SK-N-MC (cell line): ENCODE measurements around the gene GBP2.

Experiments used
- DNase-seq: peaks from one replicate; pipeline ENCODE4 v3.0.0-alpha.2; 2011; ENCODE audit warnings: low read depth, low spot score
- H3K27ac ChIP-seq: fragments of 200-600 bp; sonication (generic); 2 replicates; pipeline ENCODE4 v1.5.1; 2016; ENCODE audit warnings: mixed run types
- H3K36me3 ChIP-seq: fragments of 200-600 bp; sonication (generic); 2 replicates; pipeline ENCODE4 v1.6.1; 2017; ENCODE audit warnings: antibody characterized with exemption, low read length, mixed read lengths; ENCODE audit not compliant: insufficient read depth
- H3K4me3 ChIP-seq: fragments of 200-600 bp; sonication (generic); 2 replicates; pipeline ENCODE4 v1.5.1; 2016
- H3K9ac ChIP-seq: fragments of 200-600 bp; sonication (generic); 2 replicates; pipeline ENCODE4 v1.8.0; 2017; ENCODE audit warnings: mixed run types, mixed read lengths; ENCODE audit not compliant: insufficient read length
- H3K9me3 ChIP-seq: fragments of 200-600 bp; sonication (generic); 2 replicates; pipeline ENCODE4 v1.6.1; 2017; ENCODE audit warnings: low read depth, mild to moderate bottlenecking, antibody characterized with exemption, low read length, moderate library complexity, mixed read lengths
- EZH2 ChIP-seq: fragments of 200-600 bp; sonication (generic); IDR thresholded peaks from one replicate; pipeline ENCODE4 v1.6.1; 2017; ENCODE audit warnings: antibody characterized with exemption
- FOXP2 ChIP-seq: optimal IDR thresholded peaks from 2 replicates; pipeline ENCODE3; 2011; ENCODE audit warnings: mild to moderate bottlenecking, moderate library complexity; ENCODE audit not compliant: insufficient read depth; ENCODE audit errors: extremely low read length, control extremely low read depth
- POLR2AphosphoS5 ChIP-seq: IDR thresholded peaks from 2 replicates; pipeline ENCODE4 v1.6.1; 2012; ENCODE audit warnings: mild to moderate bottlenecking, low read depth, low read length, borderline replicate concordance

The GBP2 gene

DNA sequence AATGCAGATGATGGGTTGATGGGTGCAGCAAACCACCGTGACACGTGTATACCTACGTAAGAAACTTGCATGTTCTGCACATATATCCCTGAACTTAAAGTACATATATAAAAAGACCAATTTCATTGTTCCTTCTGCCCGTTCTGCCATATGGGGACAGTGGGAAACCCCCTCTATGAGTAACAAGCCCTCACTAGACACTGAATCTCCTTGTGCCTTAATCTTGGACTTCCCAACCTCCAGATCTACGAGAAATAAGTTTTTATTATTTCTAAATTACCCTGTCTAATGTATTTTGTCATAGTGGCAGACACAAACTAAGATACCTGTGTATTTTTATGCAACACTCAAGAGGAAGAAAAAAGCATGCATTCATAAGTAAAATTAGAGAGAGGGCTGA lies 39.9 kb upstream of the GBP2 start:
- DNase-seq, result no peak
- no peak overlapping the region for H3K4me3 ChIP-seq
- no peak overlapping the region for H3K27ac ChIP-seq
- H3K9me3 ChIP-seq, result no peaks in the 10 kb centered on the region
- H3K36me3 ChIP-seq, result no peaks in the 10 kb centered on the region
- TF ChIP-seq FOXP2 (no peak), EZH2 (no peak), POLR2AphosphoS5 (no peak)
- no peak overlapping the region for H3K9ac ChIP-seq

DNA sequence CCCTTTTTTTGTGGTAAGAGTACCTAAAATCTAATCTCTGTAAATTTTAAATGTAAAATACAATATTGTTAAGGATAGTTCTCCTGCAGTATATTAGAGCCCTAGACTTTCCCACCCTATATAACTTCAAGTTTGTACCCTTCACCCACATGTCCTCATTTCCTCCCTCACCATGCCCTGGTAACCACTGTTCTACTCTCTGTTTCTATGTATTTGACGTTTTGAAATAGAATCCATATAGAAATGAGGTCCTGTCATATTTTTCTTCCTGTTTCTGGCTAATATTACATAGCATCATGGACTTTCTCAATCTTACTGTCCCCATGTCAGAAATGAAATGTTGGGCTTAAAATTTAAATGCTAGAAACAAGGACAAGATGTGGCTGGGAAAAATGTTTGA lies 25.1 kb upstream of the GBP2 start:
- Histone ChIP-seq H3K4me3 (no peak overlapping the region), H3K36me3 (no peaks in the 10 kb centered on the region)
- no peak for TF ChIP-seq EZH2
- no peak for TF ChIP-seq POLR2AphosphoS5
- TF ChIP-seq FOXP2, result no peak

DNA sequence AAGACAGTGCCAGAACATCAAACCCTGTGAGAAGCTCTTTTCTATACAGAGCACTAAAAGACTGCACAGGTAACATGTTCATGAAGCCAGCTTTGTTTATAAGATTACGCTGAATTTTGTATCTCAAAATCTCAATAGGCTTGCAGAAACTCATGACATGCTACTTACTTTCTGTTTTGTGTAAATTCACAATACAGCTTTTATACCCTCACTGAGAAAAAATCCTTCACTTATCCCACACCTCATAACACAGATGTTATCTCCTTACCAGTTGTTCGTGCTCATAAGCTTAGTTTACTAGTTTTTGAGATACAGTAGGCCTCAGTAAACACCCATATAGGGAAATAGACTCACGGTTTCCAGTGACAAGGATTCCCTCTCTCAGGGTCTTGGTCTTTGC lies 24.1 kb upstream of the GBP2 start:
- DNase-seq, result no peak
- no peak for TF ChIP-seq EZH2
- TF ChIP-seq POLR2AphosphoS5, result no peak
- no peak for TF ChIP-seq FOXP2
- Histone ChIP-seq H3K27ac (no peak overlapping the region), H3K9ac (no peak overlapping the region), H3K9me3 (no peaks in the 10 kb centered on the region), H3K36me3 (no peaks in the 10 kb centered on the region), H3K4me3 (no peak overlapping the region)

More for the DNA sequence above, 25.1 kb upstream of the GBP2 start:
- DNase-seq, result no peak
- H3K9ac ChIP-seq, result no peak overlapping the region
- no peaks in the 10 kb centered on the region for H3K9me3 ChIP-seq
- H3K27ac ChIP-seq, result no peak overlapping the region

DNA sequence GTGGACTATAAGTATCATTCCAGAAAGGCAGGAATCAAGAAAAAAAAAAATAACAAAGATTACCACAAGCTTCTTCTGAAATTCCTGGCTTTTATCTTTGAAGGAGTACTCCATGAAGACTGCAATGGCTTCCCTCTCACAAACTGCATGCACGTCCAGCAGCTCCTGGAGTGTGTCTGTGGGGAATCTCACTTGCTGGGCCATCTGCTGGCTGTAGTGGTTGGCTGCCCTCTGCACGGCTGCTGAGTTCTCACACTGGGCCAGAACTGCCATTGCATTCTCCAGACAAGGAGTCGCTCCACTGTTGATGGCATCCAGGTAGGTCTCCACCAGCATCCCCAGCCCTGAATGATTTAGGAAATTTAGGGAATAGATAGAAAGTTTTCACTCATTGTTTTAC lies 23.3 kb upstream of the GBP2 start:
- Histone ChIP-seq H3K27ac (no peak overlapping the region), H3K36me3 (no peaks in the 10 kb centered on the region), H3K9ac (no peak overlapping the region), H3K4me3 (no peak overlapping the region), H3K9me3 (no peaks in the 10 kb centered on the region)
- DNase-seq, result no peak
- no peak for TF ChIP-seq EZH2

DNA sequence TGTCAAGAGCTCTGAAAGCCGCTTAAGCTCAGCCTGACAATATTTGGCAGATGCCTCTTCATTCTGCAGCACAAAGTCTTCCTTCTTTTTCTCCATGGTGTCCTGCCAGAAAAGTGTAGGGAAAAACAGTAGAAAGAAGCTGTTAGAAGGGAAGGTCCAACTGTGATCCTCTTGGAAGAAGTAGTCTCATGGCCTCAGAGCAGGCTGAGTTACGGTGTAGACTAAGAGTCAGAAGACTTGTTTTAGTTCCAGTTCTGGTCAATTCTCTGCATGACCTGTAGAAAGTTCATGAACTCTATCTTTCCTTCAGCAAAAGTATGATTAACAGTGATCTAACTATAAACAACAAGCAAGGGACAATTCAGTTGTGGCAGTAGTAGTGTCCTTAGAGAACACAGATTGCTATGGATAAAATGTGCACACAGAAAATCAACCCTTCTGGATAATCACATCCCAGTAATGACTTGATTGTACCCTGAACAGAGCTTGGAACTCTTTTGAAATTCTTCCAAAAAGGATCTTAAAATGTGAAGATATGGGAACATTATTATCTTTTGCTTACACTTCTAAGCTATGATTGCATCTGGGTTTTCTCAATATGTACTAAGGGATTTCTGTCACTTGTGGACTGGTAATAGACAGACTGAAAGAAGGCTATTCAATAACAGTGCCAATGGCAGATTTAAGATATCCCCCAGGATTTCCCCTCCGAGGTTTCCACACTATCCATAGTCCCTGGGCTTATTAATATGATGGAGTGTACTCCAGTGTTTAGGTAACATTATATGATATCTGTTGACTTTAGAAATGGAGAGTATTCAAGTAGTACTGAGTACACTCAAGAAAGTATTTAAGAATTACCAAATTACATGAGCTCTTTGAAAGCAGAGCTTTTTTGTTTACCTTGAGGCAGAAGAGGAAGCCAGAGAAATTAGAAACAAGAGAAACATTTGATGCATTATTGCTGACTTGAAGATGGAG lies 22.1 kb upstream of the GBP2 start:
- no peak overlapping the region for H3K27ac ChIP-seq
- DNase-seq, result no peak
- no peaks in the 10 kb centered on the region for H3K9me3 ChIP-seq
- no peaks in the 10 kb centered on the region for H3K36me3 ChIP-seq
- TF ChIP-seq POLR2AphosphoS5 (no peak), EZH2 (no peak), FOXP2 (no peak)
- H3K9ac ChIP-seq, result no peak overlapping the region
- no peak overlapping the region for H3K4me3 ChIP-seq

DNA sequence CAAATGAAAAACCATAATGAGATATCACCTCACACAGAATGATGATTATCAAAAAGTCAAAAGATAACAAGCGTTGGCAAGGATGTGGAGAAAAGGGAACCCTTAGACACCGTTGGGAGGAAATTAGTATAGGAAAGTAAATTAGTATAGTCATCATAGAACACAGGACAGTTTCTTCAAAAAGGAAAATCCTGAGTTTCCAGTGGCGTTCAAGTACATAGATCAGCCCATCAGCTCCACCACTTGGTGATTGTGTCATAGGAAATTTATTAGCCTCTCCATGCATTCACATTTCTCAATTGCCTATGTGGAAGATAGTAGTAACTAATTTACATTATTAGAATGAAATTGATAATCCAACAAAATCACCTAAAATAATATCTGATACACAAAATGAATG lies 20.8 kb upstream of the GBP2 start:
- no peak for TF ChIP-seq EZH2
- TF ChIP-seq POLR2AphosphoS5, result no peak
- TF ChIP-seq FOXP2, result no peak
- Histone ChIP-seq H3K27ac (no peak overlapping the region), H3K36me3 (no peaks in the 10 kb centered on the region), H3K9ac (no peak overlapping the region), H3K9me3 (no peaks in the 10 kb centered on the region), H3K4me3 (no peak overlapping the region)
- DNase-seq, result no peak

DNA sequence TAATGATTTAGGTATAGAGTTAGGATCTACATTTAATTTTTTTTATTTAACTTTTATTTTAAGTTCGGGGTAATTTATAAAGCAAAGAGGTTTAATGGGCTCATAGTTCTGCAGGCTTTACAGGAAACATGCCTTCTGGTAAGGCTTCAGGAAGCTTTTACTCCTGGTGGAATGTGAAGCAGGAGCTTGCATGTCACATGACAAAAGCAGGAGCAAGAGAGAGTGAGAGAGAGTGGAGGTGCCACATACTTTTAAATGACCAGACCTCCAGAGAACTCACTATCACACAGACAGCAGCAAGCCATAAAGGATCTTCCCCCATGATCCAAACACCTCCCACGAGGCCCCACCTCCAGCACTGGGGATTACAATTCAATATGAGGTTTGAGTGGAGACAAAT lies 17.6 kb upstream of the GBP2 start:
- no peak for DNase-seq
- no peaks in the 10 kb centered on the region for H3K36me3 ChIP-seq
- no peak overlapping the region for H3K9ac ChIP-seq
- TF ChIP-seq FOXP2, result no peak
- no peak for TF ChIP-seq POLR2AphosphoS5
- TF ChIP-seq EZH2, result no peak
- H3K9me3 ChIP-seq, result no peaks in the 10 kb centered on the region
- H3K4me3 ChIP-seq, result no peak overlapping the region
- H3K27ac ChIP-seq, result no peak overlapping the region

DNA sequence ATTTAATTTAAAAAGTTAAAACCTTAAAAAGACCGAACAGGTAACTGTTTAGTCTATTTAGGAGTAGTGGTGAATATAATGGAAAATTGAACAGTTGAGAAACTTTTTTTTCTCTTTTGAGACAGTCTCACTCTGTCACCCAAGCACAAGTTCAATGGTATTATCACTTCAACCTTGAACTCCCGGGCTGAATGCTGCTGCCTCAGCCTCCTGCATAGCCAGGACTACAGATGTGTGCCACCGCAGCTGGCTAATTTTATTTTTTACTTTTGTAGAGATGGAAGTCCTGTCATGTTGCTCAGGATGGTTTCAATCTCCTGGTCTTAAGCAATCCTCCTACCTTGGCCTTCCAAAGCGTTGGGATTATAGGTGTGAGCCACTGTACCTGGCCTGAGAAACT lies 16.2 kb upstream of the GBP2 start:
- DNase-seq, result no peak
- TF ChIP-seq EZH2 (no peak), POLR2AphosphoS5 (no peak), FOXP2 (no peak)
- Histone ChIP-seq H3K9me3 (no peaks in the 10 kb centered on the region), H3K36me3 (no peaks in the 10 kb centered on the region), H3K4me3 (no peak overlapping the region), H3K27ac (no peak overlapping the region), H3K9ac (no peak overlapping the region)

DNA sequence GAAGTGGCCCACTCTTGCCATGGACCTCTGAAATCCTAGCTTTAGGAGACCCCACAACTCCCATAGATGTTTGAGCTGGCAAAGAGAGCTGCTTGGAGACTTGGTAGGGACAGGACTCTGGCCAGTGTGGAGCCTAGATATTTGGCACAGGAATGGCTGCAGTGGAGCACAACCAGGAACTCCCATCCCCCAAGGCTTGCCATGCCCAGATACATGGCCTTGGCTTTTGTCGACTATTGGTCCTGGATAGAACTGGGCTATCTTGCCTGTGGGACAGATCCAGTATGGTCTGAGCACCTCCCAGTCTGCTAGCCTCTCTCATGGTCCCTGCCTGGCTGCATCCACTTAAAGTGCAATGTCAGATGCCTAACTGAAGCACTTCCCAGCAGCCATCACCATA lies 7.8 kb upstream of the GBP2 start:
- DNase-seq, result no peak
- TF ChIP-seq FOXP2, result no peak
- TF ChIP-seq EZH2, result no peak
- no peak for TF ChIP-seq POLR2AphosphoS5
- Histone ChIP-seq H3K4me3 (no peak overlapping the region), H3K27ac (no peak overlapping the region), H3K9me3 (no peaks in the 10 kb centered on the region), H3K9ac (no peak overlapping the region), H3K36me3 (no peaks in the 10 kb centered on the region)
